Tongue (tissue), 2 donors: ENCODE data around the gene HDAC10. TPM values are rescaled to one million over a fixed set of nuclear protein-coding genes. Genes with fewer than 3 reads are reported as not detected.

ENCODE experiments used
- DNase-seq: peaks from one replicate; pipeline ENCODE4 v3.0.0-alpha.2; 2015
- total RNA-seq: library from RNA; depleted of rRNA; stranded (reverse); fragments of >200 nt; gene quantifications from one replicate; pipeline ENCODE4 v1.2.3, GENCODE V29; 2014

The HDAC10 gene
- total RNA-seq, 1 donor from 2014 or later = 23.4 TPM

- no peak for DNase-seq
These were observed 51.1 kb downstream of the HDAC10 start for GRCh38 chr22:50199829-50200460.

GRCh38 chr22:50199251-50199721 is 51.8 kb downstream of the HDAC10 start:
- no peak for DNase-seq

- DNase-seq = no peak
These were observed 52.4 kb downstream of the HDAC10 start for GRCh38 chr22:50198624-50199017.

- no peak for DNase-seq
These were observed 53.0 kb downstream of the HDAC10 start for GRCh38 chr22:50197856-50198623.

- no peak for DNase-seq
These were observed 53.9 kb downstream of the HDAC10 start for GRCh38 chr22:50197000-50197800.

- no peak for DNase-seq
These were observed 54.8 kb downstream of the HDAC10 start for GRCh38 chr22:50196256-50196655.

Other genes with a start within 250 kb of the HDAC10 start
- gene IL17REL, start 238.5 kb downstream of the HDAC10 start, total RNA-seq = not detected
- not detected for gene TTLL8, start 193.0 kb downstream of the HDAC10 start, total RNA-seq
- 0.21 TPM for gene MLC1, start 165.8 kb downstream of the HDAC10 start, total RNA-seq
- 1.0 TPM for gene MOV10L1, start 161.3 kb downstream of the HDAC10 start, total RNA-seq
- 0.31 TPM for gene PANX2, start 80.5 kb downstream of the HDAC10 start, total RNA-seq
- gene TRABD, start 65.4 kb downstream of the HDAC10 start, total RNA-seq = 18.5 TPM
- gene SELENOO, start 50.3 kb downstream of the HDAC10 start, total RNA-seq = 15.0 TPM
- 39.7 TPM for gene TUBGCP6, start 6.2 kb downstream of the HDAC10 start, total RNA-seq
- 29.4 TPM for gene MAPK12, start 10.4 kb upstream of the HDAC10 start, total RNA-seq
- gene MAPK11, start 19.1 kb upstream of the HDAC10 start, total RNA-seq = 4.0 TPM
- gene PLXNB2, start 56.4 kb upstream of the HDAC10 start, total RNA-seq = 146 TPM
- 7.5 TPM for gene DENND6B, start 75.7 kb upstream of the HDAC10 start, total RNA-seq
- gene PPP6R2, start 92.1 kb upstream of the HDAC10 start, total RNA-seq = 49.5 TPM
- gene SBF1, start 223.8 kb upstream of the HDAC10 start, total RNA-seq = 61.7 TPM
- gene ADM2, start 230.3 kb upstream of the HDAC10 start, total RNA-seq = 0.92 TPM
- not detected for gene MIOX, start 235.6 kb upstream of the HDAC10 start, total RNA-seq